GM18873 (cell line): ENCODE measurements around the gene PIGT.
"Not testable (repeated sequence)": the region's sequence is repeated elsewhere in the genome, so short reads cannot be mapped to it uniquely, and the experiment has no call there.

Experiments
- ATAC-seq: cut with Tn5 transposase; IDR thresholded peaks from one replicate; pipeline ENCODE4 v1.9.1; 2021; ENCODE audit warnings: mild to moderate bottlenecking, moderate library complexity, moderate number of reproducible peaks; ENCODE audit not compliant: unreplicated experiment, low FRiP score

Gene PIGT

GRCh38 chr20:45459606-45460005, 43.7 kb downstream of the PIGT start:
- no peak for ATAC-seq

GRCh38 chr20:45461225-45461624, 45.3 kb downstream of the PIGT start:
- ATAC-seq, result no peak

GRCh38 chr20:45462711-45463509, 47.0 kb downstream of the PIGT start:
- ATAC-seq, result no peak

DNA sequence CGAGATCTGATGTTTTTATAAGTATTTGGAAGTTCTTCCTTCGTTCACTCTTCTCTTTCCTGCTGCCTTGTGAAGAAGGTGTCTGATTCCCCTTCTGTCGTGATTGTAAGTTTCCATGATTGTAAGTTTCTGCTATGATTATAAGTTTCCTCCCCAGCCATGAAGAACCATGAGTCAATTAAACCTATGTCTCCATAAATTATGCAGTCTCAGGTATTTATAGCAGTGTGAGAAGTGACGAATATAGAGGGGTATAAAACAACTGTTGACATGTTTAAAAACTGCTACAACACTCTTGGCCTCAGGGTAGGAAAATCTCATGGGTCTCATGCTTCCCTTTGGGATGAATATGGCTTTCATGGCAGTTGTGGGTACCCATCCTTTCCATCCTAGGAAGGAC, 47.8 kb downstream of the PIGT start:
- ATAC-seq, result no peak

GRCh38 chr20:45465491-45466266, 49.7 kb downstream of the PIGT start:
- no peak for ATAC-seq

DNA sequence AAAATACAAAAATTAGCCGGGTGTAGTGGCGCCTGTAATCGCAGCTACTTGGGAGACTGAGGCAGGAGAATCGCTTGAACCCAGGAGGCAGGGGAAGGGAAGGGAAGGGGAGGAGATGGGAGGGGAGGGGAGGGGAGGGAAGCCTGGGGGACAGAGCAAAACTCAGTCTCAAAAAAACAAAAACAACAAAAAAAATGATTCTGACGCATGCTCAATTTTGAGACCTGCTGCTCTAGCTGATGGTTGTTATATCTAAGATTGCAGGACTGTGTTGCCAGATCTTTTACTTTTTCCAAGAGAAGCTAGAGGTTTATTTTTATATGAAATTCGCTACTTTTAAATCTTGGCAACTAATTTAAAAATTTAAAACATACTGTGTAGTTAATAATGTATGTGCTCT, 51.2 kb downstream of the PIGT start:
- no peak for ATAC-seq

DNA sequence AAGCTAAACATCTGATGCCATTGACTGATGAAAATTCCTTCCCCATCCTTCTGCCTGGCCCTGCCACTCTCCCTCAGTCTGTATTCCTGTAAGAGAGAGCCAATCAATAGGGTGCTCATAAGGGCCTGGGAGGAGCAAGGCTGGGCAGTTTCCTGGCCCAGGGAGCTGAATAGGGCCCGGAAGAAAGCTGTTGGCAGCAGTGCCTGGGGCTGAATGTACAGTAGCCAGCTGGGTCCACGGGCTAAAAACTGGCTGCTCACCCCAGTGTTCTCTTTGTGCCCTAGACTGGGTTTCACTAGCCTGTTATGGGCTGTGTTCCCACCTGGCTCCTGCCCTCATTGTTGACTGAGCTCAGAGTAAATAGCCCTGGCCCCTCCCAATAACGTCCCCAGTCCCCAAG, 51.9 kb downstream of the PIGT start:
- no peak for ATAC-seq

DNA sequence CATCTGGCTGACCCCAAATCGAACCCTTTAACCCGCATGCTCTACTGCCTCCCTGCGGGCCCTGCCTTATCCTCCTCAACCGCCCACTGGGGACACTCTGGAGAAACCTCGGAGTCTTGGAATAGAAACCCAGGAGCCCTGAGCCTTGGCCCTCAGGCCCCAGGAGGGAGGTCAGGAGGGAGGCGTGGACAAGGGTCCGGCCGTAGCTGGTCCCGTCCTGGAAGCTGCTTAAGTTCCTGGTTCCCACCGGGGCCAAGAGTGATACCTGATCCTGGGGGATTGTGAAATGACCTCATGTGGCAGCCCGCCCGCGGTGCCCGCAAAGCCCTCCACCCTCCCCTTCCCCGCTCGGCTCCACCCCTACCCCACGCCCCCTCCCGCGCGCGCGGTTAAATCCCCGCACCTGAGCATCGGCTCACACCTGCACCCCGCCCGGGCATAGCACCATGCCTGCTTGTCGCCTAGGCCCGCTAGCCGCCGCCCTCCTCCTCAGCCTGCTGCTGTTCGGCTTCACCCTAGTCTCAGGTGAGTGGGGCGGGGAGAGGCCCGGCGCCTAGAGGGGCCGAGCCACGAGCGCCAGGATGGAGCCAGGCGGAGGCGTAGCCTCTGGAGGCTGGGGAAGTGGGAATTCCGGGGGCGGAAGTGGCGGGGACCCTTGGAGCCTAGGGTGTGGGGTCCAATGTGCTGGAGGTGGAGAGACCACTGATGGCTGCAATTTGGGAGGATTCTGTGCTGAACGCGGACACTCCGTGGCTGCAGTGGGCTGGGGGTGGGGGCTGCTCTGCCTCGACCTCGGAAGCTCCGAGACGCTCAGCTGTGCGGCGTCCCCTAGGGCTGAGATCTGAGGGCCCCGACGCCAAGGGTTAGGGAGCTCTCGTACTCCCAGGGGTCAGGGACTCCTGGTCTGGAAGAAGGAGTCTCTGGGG, 53.7 kb downstream of the PIGT start, which contains the start of gene WFDC2:
WFDC2 (plus strand) TSS at position 418 of the 926 bp plus-strand sequence; CDS start at position 447, 29 bp downstream.
- ATAC-seq, result no peak

DNA sequence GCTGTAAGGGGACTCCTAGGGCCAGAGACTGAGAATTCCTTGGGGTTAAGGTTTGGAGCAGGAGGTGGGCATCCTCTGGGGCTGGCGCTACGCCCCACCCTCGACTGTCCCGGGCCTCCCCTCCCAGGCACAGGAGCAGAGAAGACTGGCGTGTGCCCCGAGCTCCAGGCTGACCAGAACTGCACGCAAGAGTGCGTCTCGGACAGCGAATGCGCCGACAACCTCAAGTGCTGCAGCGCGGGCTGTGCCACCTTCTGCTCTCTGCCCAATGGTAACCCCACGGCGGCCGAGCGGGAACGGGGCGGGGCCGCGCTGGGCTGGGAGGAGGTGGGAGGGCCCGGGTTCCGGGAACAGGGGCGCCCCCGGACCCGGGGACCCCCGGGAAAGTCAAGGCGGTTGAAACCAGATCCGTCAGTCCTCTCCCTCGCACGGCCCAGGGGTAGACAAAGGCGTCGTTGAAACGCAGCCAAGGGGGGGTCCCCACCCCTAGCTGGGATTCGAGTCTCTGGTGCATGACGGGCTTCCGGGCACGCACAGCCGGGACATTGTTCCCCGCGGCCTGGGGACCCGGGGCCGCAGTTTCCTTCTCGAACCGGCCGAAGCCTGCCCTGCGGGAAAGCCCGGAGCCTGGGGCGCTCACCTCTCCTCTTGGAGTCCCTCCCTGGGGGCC, 54.5 kb downstream of the PIGT start:
- peak; percentile 57 for ATAC-seq

GRCh38 chr20:45470937-45471336, 55.0 kb downstream of the PIGT start:
- ATAC-seq, result peak; percentile 11

DNA sequence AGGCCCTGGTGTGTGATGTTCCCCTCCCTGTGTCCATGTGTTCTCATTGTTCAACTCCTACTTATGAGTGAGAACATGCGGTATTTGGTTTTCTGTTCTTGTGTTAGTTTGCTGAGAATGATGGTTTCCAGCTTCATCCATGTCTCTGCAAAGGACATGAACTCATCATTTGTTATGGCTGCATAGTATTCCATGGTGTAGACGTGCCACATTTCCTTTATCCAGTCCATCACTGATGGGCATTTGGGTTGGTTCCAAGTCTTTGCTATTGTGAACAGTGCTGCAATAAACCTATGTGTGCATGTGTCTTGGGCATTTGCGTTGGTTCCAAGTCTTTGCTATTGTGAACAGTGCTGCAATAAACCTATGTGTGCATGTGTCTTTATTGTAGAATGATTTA, 56.3 kb downstream of the PIGT start:
- ATAC-seq, result not testable (repeated sequence)
